Endodermal cell (in vitro differentiated cells): ENCODE data around the gene CARD11. TPM values are rescaled to one million over a fixed set of nuclear protein-coding genes. Genes with fewer than 3 reads are reported as not detected.

Source experiments
- DNase-seq: peaks from one replicate; pipeline ENCODE4 v3.0.0-alpha.2; 2017
- H3K27ac ChIP-seq: 2 replicates; pipeline ENCODE4 v1.5.1; 2013; ENCODE audit warnings: mild to moderate bottlenecking, low read depth, low read length, moderate library complexity
- H3K27me3 ChIP-seq: 2 replicates; pipeline ENCODE4 v1.6.1; 2013; ENCODE audit warnings: mild to moderate bottlenecking, low read length, moderate library complexity; ENCODE audit not compliant: insufficient read depth, control insufficient read depth, poor library complexity, severe bottlenecking
- H3K36me3 ChIP-seq: 2 replicates; pipeline ENCODE4 v1.7.0; 2013; ENCODE audit warnings: mild to moderate bottlenecking, low read length, moderate library complexity; ENCODE audit not compliant: control insufficient read depth, insufficient read depth
- H3K4me1 ChIP-seq: one replicate; pipeline ENCODE4 v1.7.0; 2013; ENCODE audit warnings: low read length; ENCODE audit not compliant: control insufficient read depth, insufficient read depth
- H3K4me3 ChIP-seq: 2 replicates; pipeline ENCODE4 v1.5.1; 2013; ENCODE audit warnings: mild to moderate bottlenecking, low read length, moderate library complexity
- H3K9ac ChIP-seq: 2 replicates; pipeline ENCODE4 v1.6.1; 2013; ENCODE audit warnings: mild to moderate bottlenecking, low read length, moderate library complexity; ENCODE audit not compliant: poor library complexity, severe bottlenecking; ENCODE audit errors: extremely low read depth
- H3K9me3 ChIP-seq: 2 replicates; pipeline ENCODE4 v1.6.1; 2013; ENCODE audit warnings: mild to moderate bottlenecking, low read length, moderate library complexity; ENCODE audit not compliant: control insufficient read depth
- H3K27ac Mint-ChIP-seq: 2 replicates; pipeline ENCODE4 v1.8.0; 2020; ENCODE audit warnings: mixed read lengths
- H3K27me3 Mint-ChIP-seq: 2 replicates; pipeline ENCODE4 v1.8.0; 2021; ENCODE audit warnings: mild to moderate bottlenecking, mixed read lengths; ENCODE audit not compliant: insufficient read depth
- H3K36me3 Mint-ChIP-seq: 2 replicates; pipeline ENCODE4 v1.8.0; 2020; ENCODE audit warnings: low read depth, mixed read lengths
- H3K4me1 Mint-ChIP-seq: 2 replicates; pipeline ENCODE4 v1.8.0; 2020; ENCODE audit warnings: mixed read lengths
- H3K4me3 Mint-ChIP-seq: 2 replicates; pipeline ENCODE4 v1.8.0; 2020; ENCODE audit warnings: mild to moderate bottlenecking, moderate library complexity, mixed read lengths
- H3K9me3 Mint-ChIP-seq: 2 replicates; pipeline ENCODE4 v1.8.0; 2020; ENCODE audit warnings: mild to moderate bottlenecking, mixed read lengths
- WGBS, 2 experiments: methylation state at CpG; one replicate each; pipeline versions ENCODE4 v1.1.5 to v1.1.7; 2013; ENCODE audit warnings: missing lambda C conversion rate in 2 of 2, mixed read lengths in 1 of 2; ENCODE audit not compliant: insufficient coverage in 1 of 2, insufficient read length in 1 of 2; 5-methylcytosine and 5-hydroxymethylcytosine counted together
- total RNA-seq, 2 donors: library from RNA; stranded (reverse); fragmentation: NEBNext Ultra II Directional in 1 of 2; extraction: Animal tissue kit (Norgen Biotek cat#: 25700) in 1 of 2; gene quantifications; 2 replicates in 1 of 2; 3 replicates in 1 of 2; pipeline ENCODE4 v1.2.1, GENCODE V29; 2021
- TF ChIP-seq, protein P1 (sequence below): fragments of 200-600 bp; sonication (generic); conservative IDR thresholded peaks from 2 replicates; pipeline ENCODE4 v1.5.0; 2021; ENCODE audit warnings: antibody characterized with exemption, mild to moderate bottlenecking

The CARD11 gene
- total RNA-seq, 2 donors from 2014 or later, result 7.2 to 10.8 TPM

DNA sequence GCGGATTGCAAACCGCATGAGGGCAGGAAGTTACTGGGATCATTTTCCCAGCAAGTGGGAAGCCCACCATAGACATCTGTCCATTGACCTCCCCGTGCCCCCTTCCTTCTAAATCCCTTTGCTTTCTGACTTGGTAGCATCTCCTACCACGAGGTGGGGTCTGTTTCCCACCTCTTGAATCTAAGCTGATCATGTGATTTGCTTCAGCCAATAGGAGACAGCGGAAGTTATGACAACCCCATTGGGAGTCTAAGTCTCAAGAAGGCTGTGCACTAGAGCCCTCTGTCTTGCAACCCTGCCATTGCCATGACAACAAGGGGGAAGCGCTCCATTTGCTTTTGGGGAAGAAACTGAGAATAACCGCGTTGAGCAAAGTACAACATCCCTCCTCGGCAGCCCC lies 39.2 kb upstream of the CARD11 start:
- H3K4me3 Mint-ChIP-seq, result no peak overlapping the region
- 92 to 99% methylated on average over 7 to 9 of the region's 9 CpGs for WGBS, 2 experiments

DNA sequence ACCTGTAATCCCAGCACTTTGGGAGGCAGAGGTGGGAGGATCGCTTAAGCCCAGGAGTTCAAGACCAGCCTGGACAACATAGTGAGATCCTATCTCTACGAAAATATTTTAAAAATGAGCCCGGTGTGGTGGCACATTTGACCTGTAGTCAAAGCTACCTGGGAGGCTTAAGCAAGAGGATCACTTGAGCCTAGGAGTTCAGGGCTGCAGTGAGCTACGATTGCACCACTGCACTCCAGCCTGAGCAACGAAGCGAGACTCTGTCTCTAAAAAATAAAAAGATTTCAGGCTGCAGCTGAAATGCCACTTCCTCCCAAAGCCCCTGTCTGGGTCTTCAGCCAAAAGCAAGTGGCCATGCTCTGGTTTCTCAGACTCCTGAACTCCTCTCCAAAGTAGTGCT lies 38.7 kb upstream of the CARD11 start:
- DNase-seq, result no peak
- Mint-ChIP-seq H3K4me1 (no peaks in the 10 kb centered on the region), H3K36me3 (no peaks in the 10 kb centered on the region), H3K9me3 (peaks cover 7% of the 10 kb centered on the region), H3K4me3 (no peak overlapping the region), H3K27ac (no peak overlapping the region), H3K27me3 (peaks cover 2% of the 10 kb centered on the region)
- TF ChIP-seq, protein P1, sequence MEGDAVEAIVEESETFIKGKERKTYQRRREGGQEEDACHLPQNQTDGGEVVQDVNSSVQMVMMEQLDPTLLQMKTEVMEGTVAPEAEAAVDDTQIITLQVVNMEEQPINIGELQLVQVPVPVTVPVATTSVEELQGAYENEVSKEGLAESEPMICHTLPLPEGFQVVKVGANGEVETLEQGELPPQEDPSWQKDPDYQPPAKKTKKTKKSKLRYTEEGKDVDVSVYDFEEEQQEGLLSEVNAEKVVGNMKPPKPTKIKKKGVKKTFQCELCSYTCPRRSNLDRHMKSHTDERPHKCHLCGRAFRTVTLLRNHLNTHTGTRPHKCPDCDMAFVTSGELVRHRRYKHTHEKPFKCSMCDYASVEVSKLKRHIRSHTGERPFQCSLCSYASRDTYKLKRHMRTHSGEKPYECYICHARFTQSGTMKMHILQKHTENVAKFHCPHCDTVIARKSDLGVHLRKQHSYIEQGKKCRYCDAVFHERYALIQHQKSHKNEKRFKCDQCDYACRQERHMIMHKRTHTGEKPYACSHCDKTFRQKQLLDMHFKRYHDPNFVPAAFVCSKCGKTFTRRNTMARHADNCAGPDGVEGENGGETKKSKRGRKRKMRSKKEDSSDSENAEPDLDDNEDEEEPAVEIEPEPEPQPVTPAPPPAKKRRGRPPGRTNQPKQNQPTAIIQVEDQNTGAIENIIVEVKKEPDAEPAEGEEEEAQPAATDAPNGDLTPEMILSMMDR, result no peak
- Histone ChIP-seq H3K36me3 (no peaks in the 10 kb centered on the region), H3K27me3 (no peaks in the 10 kb centered on the region), H3K4me3 (no peak overlapping the region), H3K9ac (no peak overlapping the region), H3K9me3 (no peaks in the 10 kb centered on the region), H3K27ac (no peak overlapping the region), H3K4me1 (no peaks in the 10 kb centered on the region)
- 91 to 96% methylated on average over 6 of the region's 6 CpGs for WGBS, 2 experiments

More for the DNA sequence above, 39.2 kb upstream of the CARD11 start:
- DNase-seq, result no peak
- Mint-ChIP-seq H3K9me3 (peaks cover 7% of the 10 kb centered on the region), H3K36me3 (no peaks in the 10 kb centered on the region), H3K4me1 (no peaks in the 10 kb centered on the region), H3K27ac (no peak overlapping the region), H3K27me3 (peaks cover 2% of the 10 kb centered on the region)
- H3K27me3 ChIP-seq, result no peaks in the 10 kb centered on the region
- no peaks in the 10 kb centered on the region for H3K9me3 ChIP-seq
- no peak overlapping the region for H3K4me3 ChIP-seq
- no peak overlapping the region for H3K9ac ChIP-seq
- TF ChIP-seq, protein P1, result no peak
- no peaks in the 10 kb centered on the region for H3K4me1 ChIP-seq
- no peaks in the 10 kb centered on the region for H3K36me3 ChIP-seq
- H3K27ac ChIP-seq, result no peak overlapping the region

DNA sequence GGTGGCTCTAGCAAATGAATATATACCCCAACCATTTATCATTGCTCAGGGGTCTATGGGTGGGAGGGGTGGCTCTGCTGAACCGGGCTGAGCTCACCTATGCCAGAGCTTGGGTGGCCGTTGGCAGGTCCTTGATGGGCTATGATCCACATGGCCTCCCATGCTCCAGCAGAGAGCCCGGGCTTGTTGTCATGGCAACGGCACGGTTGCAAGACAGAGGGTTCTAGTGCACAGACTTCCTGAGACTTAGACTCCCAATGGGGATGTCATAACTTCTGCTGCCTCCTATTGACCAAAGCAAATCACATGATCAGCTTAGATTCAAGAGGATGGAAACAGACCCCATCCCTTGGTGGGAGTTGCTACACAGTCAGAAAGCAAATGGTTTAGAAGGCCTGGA lies 36.4 kb upstream of the CARD11 start:
- Mint-ChIP-seq H3K27ac (no peak overlapping the region), H3K36me3 (no peaks in the 10 kb centered on the region), H3K9me3 (peaks cover 14% of the 10 kb centered on the region), H3K27me3 (peaks cover 2% of the 10 kb centered on the region), H3K4me1 (no peaks in the 10 kb centered on the region), H3K4me3 (no peak overlapping the region)
- TF ChIP-seq, protein P1, result no peak
- Histone ChIP-seq H3K9ac (no peak overlapping the region), H3K27me3 (no peaks in the 10 kb centered on the region), H3K36me3 (no peaks in the 10 kb centered on the region), H3K4me1 (no peaks in the 10 kb centered on the region), H3K4me3 (no peak overlapping the region), H3K27ac (no peak overlapping the region), H3K9me3 (no peaks in the 10 kb centered on the region)
- no peak for DNase-seq
- WGBS, 2 experiments, result 78 to 93% methylated on average over 4 to 5 of the region's 5 CpGs
